ENCODE results near the gene SLC24A4. TPM values are rescaled to one million over a fixed set of nuclear protein-coding genes. Genes with fewer than 3 reads are reported as not detected.

SLC24A4 gene
- total and polyA plus RNA-seq, 4 donors, result 0.47 to 2.4 (median 1.0) TPM

- Histone ChIP-seq H3K36me3 (ENCODE audit: control insufficient read depth in 4 of 4, insufficient read depth in 4 of 4, low read length in 4 of 4) (no peaks in the 10 kb centered on the region), H3K27me3 (ENCODE audit: control insufficient read depth in 3 of 3, insufficient read depth in 3 of 3, low read length in 2 of 3) (no peaks in the 10 kb centered on the region), H3K4me1 (ENCODE audit: control insufficient read depth in 5 of 5, insufficient read depth in 5 of 5, low read length in 5 of 5) (peaks cover 0 to 4% (median 0%) of the 10 kb centered on the region in 5 donors), H3K9me3 (ENCODE audit: control insufficient read depth in 4 of 4, insufficient read depth in 3 of 4, low read length in 3 of 4) (peaks cover 0 to 5% (median 2%) of the 10 kb centered on the region in 4 donors), H3K9ac (ENCODE audit: insufficient read depth in 1 of 2, low read length in 2 of 2) (no peak overlapping the region), H3K4me3 (no peak overlapping the region), H3K27ac (ENCODE audit: low read depth in 1 of 2, low read length in 1 of 2) (no peak overlapping the region)
- ATAC-seq (ENCODE audit: insufficient read depth, low FRiP score), result no peak
- no peak for DNase-seq
- TF ChIP-seq, protein P1, sequence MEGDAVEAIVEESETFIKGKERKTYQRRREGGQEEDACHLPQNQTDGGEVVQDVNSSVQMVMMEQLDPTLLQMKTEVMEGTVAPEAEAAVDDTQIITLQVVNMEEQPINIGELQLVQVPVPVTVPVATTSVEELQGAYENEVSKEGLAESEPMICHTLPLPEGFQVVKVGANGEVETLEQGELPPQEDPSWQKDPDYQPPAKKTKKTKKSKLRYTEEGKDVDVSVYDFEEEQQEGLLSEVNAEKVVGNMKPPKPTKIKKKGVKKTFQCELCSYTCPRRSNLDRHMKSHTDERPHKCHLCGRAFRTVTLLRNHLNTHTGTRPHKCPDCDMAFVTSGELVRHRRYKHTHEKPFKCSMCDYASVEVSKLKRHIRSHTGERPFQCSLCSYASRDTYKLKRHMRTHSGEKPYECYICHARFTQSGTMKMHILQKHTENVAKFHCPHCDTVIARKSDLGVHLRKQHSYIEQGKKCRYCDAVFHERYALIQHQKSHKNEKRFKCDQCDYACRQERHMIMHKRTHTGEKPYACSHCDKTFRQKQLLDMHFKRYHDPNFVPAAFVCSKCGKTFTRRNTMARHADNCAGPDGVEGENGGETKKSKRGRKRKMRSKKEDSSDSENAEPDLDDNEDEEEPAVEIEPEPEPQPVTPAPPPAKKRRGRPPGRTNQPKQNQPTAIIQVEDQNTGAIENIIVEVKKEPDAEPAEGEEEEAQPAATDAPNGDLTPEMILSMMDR (IDR thresholded peaks at IDR 0.05; ENCODE audit: control extremely low read depth, extremely low read depth), result no peak
Observed at GRCh38 chr14:92435154-92435553, 112.2 kb downstream of the SLC24A4 start.

DNA sequence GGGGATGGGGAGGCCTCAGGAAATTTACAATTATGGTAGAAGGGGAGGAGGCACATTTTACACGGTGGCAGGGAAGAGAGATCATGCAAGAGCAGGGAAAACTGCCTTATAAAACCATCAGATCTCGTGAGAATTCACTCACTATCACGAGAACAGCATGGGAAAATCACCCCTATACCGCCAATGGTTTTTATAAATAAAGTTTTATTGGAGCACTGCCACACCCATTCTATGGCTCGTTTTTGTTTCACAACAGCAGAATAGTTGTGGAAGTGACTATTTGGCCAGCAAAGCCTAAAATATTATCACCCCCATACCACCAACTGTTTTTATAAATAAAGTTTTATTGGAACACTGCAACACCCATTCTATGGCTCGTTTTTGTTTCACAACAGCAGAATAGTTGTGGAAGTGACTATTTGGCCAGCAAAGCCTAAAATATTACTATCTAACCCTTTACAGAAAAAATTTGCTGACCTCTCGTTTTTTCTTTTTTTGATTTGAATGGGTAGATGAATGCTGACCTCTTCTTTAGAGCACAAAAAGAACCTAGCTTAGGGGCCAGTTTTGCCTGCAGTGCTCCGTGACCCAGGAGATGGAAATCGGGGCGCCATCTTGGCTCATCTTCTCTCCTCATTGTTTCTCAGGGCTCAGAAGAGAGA lies 113.3 kb downstream of the SLC24A4 start:
- Histone ChIP-seq H3K9me3 (ENCODE audit: control insufficient read depth in 4 of 4, insufficient read depth in 3 of 4, low read length in 3 of 4) (peaks cover 0 to 5% (median 2%) of the 10 kb centered on the region in 4 donors), H3K27ac (ENCODE audit: low read depth in 1 of 2, low read length in 1 of 2) (no peak overlapping the region), H3K9ac (ENCODE audit: insufficient read depth in 1 of 2, low read length in 2 of 2) (no peak overlapping the region), H3K36me3 (ENCODE audit: control insufficient read depth in 4 of 4, insufficient read depth in 4 of 4, low read length in 4 of 4) (no peaks in the 10 kb centered on the region), H3K27me3 (ENCODE audit: control insufficient read depth in 3 of 3, insufficient read depth in 3 of 3, low read length in 2 of 3) (no peaks in the 10 kb centered on the region), H3K4me3 (no peak overlapping the region), H3K4me1 (ENCODE audit: control insufficient read depth in 5 of 5, insufficient read depth in 5 of 5, low read length in 5 of 5) (peaks cover 0 to 4% (median 0%) of the 10 kb centered on the region in 5 donors)
- WGBS, 2 donors, result 82 to 88% methylated on average over 10 of the region's 10 CpGs
- ATAC-seq (ENCODE audit: insufficient read depth, low FRiP score) (no peak), DNase-seq (no peak)
- TF ChIP-seq, protein P1 (IDR thresholded peaks at IDR 0.05; ENCODE audit: control extremely low read depth, extremely low read depth), result no peak

GRCh38 chr14:92437309-92437708 lies 114.3 kb downstream of the SLC24A4 start:
- 83 to 91% methylated on average over 5 of the region's 5 CpGs for WGBS, 2 donors
- no peak overlapping the region for H3K9ac ChIP-seq (ENCODE audit: insufficient read depth in 1 of 2, low read length in 2 of 2)
- peaks cover 0 to 4% (median 0%) of the 10 kb centered on the region in 5 donors for H3K4me1 ChIP-seq (ENCODE audit: control insufficient read depth in 5 of 5, insufficient read depth in 5 of 5, low read length in 5 of 5)
- H3K9me3 ChIP-seq (ENCODE audit: control insufficient read depth in 4 of 4, insufficient read depth in 3 of 4, low read length in 3 of 4), result peaks cover 0 to 5% (median 2%) of the 10 kb centered on the region in 4 donors
- no peaks in the 10 kb centered on the region for H3K36me3 ChIP-seq (ENCODE audit: control insufficient read depth in 4 of 4, insufficient read depth in 4 of 4, low read length in 4 of 4)
- TF ChIP-seq, protein P1 (IDR thresholded peaks at IDR 0.05; ENCODE audit: control extremely low read depth, extremely low read depth), result no peak
- H3K27me3 ChIP-seq (ENCODE audit: control insufficient read depth in 3 of 3, insufficient read depth in 3 of 3, low read length in 2 of 3), result no peaks in the 10 kb centered on the region
- DNase-seq (no peak), ATAC-seq (ENCODE audit: insufficient read depth, low FRiP score) (no peak)
- no peak overlapping the region for H3K4me3 ChIP-seq
- H3K27ac ChIP-seq (ENCODE audit: low read depth in 1 of 2, low read length in 1 of 2), result no peak overlapping the region

Measured in lung (tissue), 12 donors.